Measurements from ENCODE around the gene DPEP2NB.
"Not testable (repeated sequence)": the region's sequence is repeated elsewhere in the genome, so short reads cannot be mapped to it uniquely, and the experiment has no call there.

The DPEP2NB gene

GRCh38 chr16:67979955-67980678, 35.6 kb downstream of the DPEP2NB start, which contains the start of gene DPEP3:
DPEP3 (minus strand) TSS chr16:67980499; CDS start chr16:67980380, 119 bp downstream.
- DNase-seq, result no peak

- DNase-seq, result no peak
Observed at GRCh38 chr16:67977469-67978227, 38.1 kb downstream of the DPEP2NB start.

- DNase-seq, result no peak
Observed at GRCh38 chr16:67977005-67977404, 38.7 kb downstream of the DPEP2NB start.

- DNase-seq, result no peak
Observed at GRCh38 chr16:67976205-67976604, 39.5 kb downstream of the DPEP2NB start.

GRCh38 chr16:67975321-67976105, 40.2 kb downstream of the DPEP2NB start:
- no peak for DNase-seq

GRCh38 chr16:67972285-67972684, 43.4 kb downstream of the DPEP2NB start:
- not testable (repeated sequence) for DNase-seq

- DNase-seq, result no peak
Observed at GRCh38 chr16:67971111-67971510, 44.6 kb downstream of the DPEP2NB start.

GRCh38 chr16:67969254-67970039, 46.3 kb downstream of the DPEP2NB start:
- no peak for DNase-seq

GRCh38 chr16:67968400-67969253, 47.1 kb downstream of the DPEP2NB start, which contains the start of gene SLC12A4:
SLC12A4 (minus strand) TSS chr16:67968637; CDS start chr16:67968553, 84 bp downstream.
- DNase-seq, result no peak

- no peak for DNase-seq
Observed at GRCh38 chr16:67967958-67968399, 47.7 kb downstream of the DPEP2NB start.

- no peak for DNase-seq
Observed at GRCh38 chr16:67967183-67967957, 48.3 kb downstream of the DPEP2NB start.

- no peak for DNase-seq
Observed at GRCh38 chr16:67966549-67967182, 49.0 kb downstream of the DPEP2NB start.

- no peak for DNase-seq
Observed at GRCh38 chr16:67965668-67966548, 49.8 kb downstream of the DPEP2NB start.

GRCh38 chr16:67964477-67965131, 51.1 kb downstream of the DPEP2NB start:
- no peak for DNase-seq

- no peak for DNase-seq
Observed at GRCh38 chr16:67963662-67964321, 51.9 kb downstream of the DPEP2NB start.
